Right ventricle myocardium inferior (tissue), 1 donor: Measurements from ENCODE around the gene CTRL. TPM values are rescaled to one million over a fixed set of nuclear protein-coding genes. Genes with fewer than 3 reads are reported as not detected.
A peak's percentile ranks its signal among the peaks of the same experiment; 100 is the strongest.
"Not testable (repeated sequence)": the region's sequence is repeated elsewhere in the genome, so short reads cannot be mapped to it uniquely, and the experiment has no call there.

Experiments
- ATAC-seq: fragments of 200-7000 bp; cut with Tn5 transposase; one replicate; pipeline ENCODE4 v1.9.1; 2020; ENCODE audit warnings: mild to moderate bottlenecking, moderate library complexity
- DNase-seq: peaks from one replicate; pipeline ENCODE4 v3.0.0; 2021; ENCODE audit errors: missing footprints
- intact Hi-C: fragments of 100-400 bp; cut with DNase I; formaldehyde crosslinking; loops from one replicate; pipeline ENCODE4 v1.11.0; 2022
- total RNA-seq: library from RNA; stranded (reverse); fragmentation: NEBNext Ultra II Directional; extraction: Animal tissue kit (Norgen Biotek cat#: 25700); gene quantifications from one replicate; pipeline ENCODE4 v1.2.1, GENCODE V29; 2021
- donor health status: DM: no; HTN: yes; CAD: no; lungs with severe emphysema.

CTRL gene
- total RNA-seq, 1 donor from 2014 or later = 0.81 TPM

DNA sequence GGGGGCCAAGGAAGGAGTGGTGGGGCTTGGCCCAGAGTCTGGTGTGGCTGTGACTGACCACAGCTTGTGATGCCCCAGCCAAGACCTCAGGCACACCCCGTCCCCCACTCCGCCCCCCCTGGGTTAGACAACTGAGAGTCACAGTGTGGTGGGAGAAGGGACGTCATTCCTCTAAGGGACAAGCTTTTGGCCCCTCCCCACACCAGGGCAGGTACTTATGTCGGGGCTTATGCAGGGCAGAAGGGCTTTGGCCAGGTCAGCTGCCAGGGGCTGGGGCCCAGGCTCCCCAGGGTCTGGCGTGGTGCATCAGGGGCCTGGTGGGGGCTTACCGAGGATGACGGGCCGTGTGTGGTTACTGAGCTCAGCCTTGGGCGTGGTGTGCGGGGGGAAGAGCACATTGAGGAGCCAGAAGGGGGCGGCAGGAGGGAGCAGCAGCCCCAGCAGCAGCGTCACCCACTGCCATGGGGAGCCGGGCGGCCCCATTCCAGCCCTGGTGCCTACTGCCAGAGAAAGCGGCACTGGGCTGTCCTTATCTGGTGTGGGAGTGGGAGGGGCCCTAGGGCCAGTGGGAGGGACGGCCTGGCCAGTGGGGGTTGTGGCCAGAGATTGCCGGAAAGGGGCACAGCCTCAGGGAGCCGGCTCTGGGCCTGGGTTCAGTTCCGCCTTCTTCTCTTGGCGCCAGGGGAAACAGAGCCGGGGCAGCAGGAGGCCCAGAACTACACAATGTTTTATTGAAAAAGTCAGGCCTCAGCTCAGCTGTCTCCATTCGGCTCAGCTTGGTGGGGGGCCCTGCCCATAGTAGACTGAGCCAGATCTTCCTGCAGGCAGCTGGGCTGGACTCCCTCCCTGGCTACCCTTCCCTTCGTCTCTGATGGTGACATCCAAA, 12.2 kb upstream of the CTRL start, which contains the start of gene LCAT:
TSS of gene LCAT (minus strand) at position 502 of the 886 bp plus-strand sequence. CDS start at position 483, 19 bp downstream.
- no peak for DNase-seq
- intact Hi-C loops = loop anchor here (5.0 kb wide), 2 partner anchors 43 to 78 kb away; partner anchors contain the start of genes DDX28 and DUS2
- ATAC-seq = peak; percentile 71

DNA sequence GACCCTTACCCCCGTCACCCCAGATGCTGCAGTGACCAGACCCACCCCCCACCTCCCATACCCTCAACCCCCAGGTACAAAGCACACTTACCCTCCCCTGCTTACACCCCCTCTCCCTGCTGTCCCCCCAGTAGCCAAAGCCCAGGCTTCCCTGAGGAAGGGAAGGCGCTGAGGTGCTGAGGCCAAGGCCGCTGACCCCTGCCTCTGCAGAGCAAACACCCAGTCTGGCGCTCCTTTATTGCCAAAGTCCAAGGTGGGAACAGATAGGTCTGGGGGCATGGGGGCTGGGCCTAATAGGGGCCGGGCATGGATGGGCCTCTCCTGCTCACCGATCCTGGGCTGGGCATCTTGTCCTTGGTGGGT, 11.6 kb upstream of the CTRL start:
- peak; percentile 6 for ATAC-seq

DNA sequence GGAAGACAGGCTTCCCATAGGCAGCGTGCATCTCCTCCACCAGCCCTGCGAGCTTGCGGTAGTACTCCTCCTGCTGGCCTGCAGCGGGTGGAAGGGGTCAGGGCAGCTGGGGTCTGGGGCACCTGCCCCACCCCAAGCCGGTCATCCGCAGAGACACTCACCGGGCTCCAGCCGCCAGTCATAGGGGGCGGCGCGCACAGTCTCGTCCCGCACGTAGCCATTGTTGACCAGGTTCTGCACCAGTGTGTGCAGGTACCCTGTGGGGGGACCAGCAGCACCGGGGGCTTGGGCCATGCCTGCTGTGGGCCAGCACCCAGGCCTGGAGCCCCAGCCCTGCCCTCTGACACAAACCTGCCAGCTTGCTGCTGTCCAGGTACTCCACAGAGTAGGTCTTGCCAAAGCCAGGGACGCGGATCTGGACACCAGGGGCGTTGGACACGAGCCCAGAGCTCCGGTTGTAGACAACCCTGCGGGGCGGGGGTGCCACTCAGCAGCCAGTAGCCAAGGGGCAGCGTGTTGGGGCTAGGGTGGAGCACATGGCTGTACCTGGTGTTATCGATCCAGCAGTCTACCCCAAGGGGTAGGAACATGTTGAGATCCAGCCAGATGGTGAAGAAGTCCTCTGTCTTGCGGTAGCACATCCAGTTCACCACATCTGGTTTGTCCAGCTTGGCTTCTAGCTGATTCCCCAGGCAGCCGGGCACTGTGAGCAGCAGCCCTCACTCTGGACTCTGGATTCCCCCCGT, 11.0 kb upstream of the CTRL start:
- ATAC-seq = peak; percentile 1
- DNase-seq = no peak
- intact Hi-C loops = loop anchor here (5.0 kb wide), 2 partner anchors 45 to 80 kb away; partner anchors contain the start of genes DDX28 and DUS2

More for the DNA sequence above, 11.6 kb upstream of the CTRL start:
- intact Hi-C loops = loop anchor here (5.0 kb wide), 2 partner anchors 44 to 79 kb away; partner anchors contain the start of genes DDX28 and DUS2
- DNase-seq = no peak

GRCh38 chr16:67942200-67942509, 10.5 kb upstream of the CTRL start:
- intact Hi-C loops = loop anchor here (5.0 kb wide), 2 partner anchors 45 to 80 kb away; partner anchors contain the start of genes DDX28 and DUS2
- ATAC-seq (no peak), DNase-seq (no peak)

- intact Hi-C loops = loop anchor here (5.0 kb wide), 2 partner anchors 46 to 81 kb away; partner anchors contain the start of genes DDX28 and DUS2
- DNase-seq (no peak), ATAC-seq (no peak)
These were observed 10.0 kb upstream of the CTRL start for GRCh38 chr16:67941469-67942199.

DNA sequence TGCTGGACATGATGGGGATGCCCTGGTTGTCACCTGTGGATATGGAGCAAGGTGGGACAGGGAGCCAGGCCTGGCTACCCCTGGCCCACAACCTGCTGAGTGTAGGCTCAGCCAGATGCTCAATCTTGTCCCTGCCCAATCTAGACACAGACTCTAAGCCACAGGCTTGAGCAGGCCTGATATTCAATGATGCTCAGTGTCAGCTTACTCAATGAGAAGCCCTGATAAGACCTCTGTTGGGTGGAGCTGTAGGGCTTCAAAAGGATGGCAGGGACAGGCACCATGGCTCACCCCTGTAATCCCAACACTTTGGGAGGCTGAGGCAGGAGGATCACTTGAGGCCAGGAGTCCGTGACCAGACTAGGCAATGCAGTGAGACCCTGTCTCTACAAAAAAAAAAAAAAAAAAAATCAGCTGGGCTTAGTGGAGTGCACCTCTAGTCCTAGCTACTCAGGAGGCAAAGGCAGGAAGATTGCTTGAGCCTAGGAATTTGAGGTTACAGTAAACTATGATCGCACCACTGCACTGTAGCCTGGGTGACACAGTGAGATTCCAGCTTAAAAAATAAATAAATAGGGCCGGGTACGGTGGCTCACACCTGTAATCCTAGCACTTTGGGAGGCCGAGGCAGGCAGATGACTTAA, 8.9 kb upstream of the CTRL start:
- ATAC-seq (no peak), DNase-seq (no peak)
- intact Hi-C loops = loop anchor here (5.0 kb wide), 2 partner anchors 47 to 82 kb away; partner anchors contain the start of genes DDX28 and DUS2

DNA sequence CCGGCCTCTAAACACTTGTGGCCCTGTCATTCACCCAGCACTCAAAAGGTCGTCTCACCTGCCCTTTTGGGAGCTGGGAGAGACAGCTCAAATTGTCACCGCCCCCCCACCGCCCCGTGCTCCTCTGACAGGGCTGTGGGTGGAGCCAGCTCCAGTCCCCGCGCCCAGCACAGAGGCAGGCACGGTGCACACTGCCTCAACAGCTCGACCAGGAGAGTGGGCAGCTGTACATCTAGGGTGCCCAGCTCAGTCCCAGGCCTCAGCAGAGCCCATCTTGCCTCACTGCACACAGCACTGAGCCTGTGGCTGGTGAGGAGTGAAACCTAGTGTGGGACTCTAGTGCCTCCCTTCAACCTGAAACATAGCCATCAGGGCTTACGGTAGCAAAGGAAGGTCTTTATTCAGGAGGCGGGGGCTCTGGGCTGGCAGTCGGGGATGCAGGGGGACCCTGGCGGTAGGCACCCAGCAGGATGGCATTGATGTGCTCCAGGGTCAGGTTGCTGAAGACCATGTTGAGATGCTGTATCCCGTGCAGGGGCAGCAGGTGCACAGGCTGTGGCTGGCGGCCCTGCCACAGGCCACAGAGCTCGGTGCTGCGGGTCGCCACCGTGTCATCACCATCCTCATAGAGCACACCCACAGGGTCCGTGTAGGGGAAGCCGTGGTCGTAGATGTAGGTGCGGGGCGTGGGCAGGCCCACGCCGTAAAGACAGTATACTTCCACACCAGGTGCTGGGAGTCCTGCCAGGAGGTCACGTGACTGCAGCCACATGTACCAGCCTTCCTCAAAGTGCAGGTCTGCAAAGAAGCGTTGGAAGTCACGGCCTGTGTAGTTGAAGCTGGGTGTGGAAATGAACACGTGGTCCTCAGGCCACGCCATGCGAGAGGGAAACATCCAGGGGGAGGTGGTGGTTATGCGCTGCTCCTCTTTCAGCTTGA, 8.1 kb upstream of the CTRL start:
- DNase-seq = no peak
- intact Hi-C loops = loop anchor here (5.0 kb wide), 2 partner anchors 48 to 83 kb away; partner anchors contain the start of genes DDX28 and DUS2
- ATAC-seq = no peak

GRCh38 chr16:67937713-67938112, 6.1 kb upstream of the CTRL start:
- not testable (repeated sequence) for ATAC-seq, DNase-seq
- intact Hi-C loops = loop anchor here (2.0 kb wide), 1 partner anchor 31 kb away; the partner anchor contains the start of gene SLC12A4

- ATAC-seq = no peak
- DNase-seq = no peak
- intact Hi-C loops = loop anchor here (2.0 kb wide), 1 partner anchor 32 kb away; the partner anchor contains the start of gene SLC12A4
These were observed 5.4 kb upstream of the CTRL start for GRCh38 chr16:67936880-67937605.

DNA sequence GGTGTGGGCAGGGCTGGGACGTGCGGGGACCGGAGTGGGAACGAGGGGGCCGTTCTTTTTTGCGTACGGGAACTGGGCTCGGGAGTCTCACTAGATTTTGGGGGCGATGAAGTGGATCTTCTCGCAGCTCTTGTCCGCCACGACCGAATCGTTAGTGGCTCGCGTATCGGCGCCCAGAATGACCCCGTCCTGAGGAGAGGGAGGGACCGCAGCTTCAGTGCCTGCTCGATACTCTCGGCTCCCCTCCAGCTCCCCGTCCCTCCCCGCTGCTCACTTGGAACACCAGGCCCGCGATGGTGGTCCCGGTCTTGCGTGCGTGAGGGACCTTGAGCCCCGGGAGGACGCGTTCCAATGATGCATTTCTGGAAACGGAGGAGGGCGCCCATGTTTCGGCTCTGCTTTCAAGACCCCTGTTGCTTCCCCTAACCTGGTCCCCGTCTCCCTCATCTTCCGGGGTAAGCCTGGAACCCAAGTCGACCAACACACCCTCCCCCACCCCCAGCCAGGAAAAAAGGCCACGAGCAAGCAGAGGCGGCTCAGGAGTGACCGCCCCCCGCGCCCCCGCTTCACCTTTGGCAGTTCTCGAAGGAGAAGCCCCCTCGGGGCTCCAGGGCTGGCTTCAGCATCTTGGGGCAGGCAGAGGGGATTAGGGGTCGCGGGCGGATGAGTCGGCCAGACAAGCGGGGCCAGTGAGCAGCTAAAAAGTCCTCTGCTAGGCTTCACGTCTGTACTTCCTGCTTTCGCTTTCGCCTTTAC, 4.6 kb upstream of the CTRL start, which contains the start of gene PSMB10:
TSS of gene PSMB10 (minus strand) at position 727 of the 756 bp plus-strand sequence. CDS start at position 626, 101 bp downstream.
- intact Hi-C loops = loop anchor here (2.0 kb wide), 1 partner anchor 32 kb away; the partner anchor contains the start of gene SLC12A4
- DNase-seq = peak; percentile 84
- ATAC-seq = peak; percentile 20

DNA sequence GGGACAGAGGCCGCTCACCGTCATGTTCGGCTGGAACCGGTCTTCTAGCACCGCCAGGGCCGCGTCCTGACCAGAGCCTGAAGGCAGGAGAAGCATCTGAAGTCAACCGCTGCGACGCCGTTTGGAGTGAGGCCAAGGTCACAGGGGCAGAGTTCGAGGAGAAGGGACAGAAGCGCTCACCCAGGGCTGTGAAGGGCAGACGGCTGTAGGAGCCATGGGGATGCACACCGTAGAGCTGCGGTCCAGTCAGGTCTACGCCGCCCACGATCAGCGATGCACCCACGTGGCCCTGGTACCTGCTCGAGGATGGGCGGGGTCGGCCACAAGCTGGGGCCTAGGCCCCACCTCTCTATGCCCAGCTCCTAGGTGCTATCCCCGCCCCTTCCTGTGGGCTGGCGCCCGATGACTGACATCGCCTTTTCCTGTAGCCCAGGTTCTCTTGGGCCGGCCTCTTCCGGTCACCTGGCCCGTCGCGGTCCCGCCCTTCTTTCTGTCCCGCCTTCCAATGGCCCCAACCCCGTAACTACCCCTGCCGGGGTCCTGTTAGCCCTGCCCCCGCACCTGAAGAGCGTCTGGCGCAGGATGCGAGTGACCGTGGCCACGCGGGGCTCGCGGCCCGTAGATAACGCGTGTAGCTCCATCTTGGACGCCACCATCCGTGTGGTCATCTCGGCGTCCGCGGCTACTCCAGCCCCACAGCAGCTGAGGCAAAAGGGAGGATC, 3.9 kb upstream of the CTRL start:
- intact Hi-C loops = loop anchor here (2.0 kb wide), 1 partner anchor 33 kb away; the partner anchor contains the start of gene SLC12A4
- ATAC-seq = peak; percentile 93
- DNase-seq = peak; percentile 98

GRCh38 chr16:67935101-67935401, 3.4 kb upstream of the CTRL start:
- intact Hi-C loops = no loop called here
- DNase-seq (no peak), ATAC-seq (peak; percentile 0)

- intact Hi-C loops = loop anchor here (5.0 kb wide), 1 partner anchor 262 kb away; no protein-coding TSS in a partner anchor
- DNase-seq (no peak), ATAC-seq (no peak)
These were observed 2.8 kb upstream of the CTRL start for GRCh38 chr16:67934306-67935100.

DNA sequence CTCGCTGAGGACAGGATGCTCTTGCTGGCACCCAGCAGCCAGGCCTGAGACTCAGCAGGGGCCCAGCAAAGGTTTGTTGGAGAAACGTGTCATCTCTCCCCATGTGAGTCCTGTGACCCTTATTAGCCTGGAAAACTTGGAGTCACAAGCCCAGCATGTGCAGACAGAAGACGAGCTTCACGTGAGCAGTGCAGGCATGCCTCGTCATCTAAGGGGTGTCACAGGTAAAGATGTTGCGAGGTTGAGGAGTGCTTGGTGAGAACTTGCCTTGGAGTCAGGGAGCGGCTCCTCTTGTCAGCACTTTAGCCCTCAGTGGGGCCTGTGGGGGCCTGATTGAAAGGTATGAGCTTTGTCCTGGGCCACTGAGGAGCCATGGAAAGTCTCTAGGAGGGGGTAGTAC, 2.1 kb upstream of the CTRL start:
- ATAC-seq = no peak
- intact Hi-C loops = loop anchor here (5.0 kb wide), 1 partner anchor 262 kb away; no protein-coding TSS in a partner anchor

More for the DNA sequence above, 2.1 kb upstream of the CTRL start:
- no peak for DNase-seq
